HepG2 (cell line): ENCODE measurements around the gene STEAP1B. TPM values are rescaled to one million over a fixed set of nuclear protein-coding genes. Genes with fewer than 3 reads are reported as not detected.
A peak's percentile ranks its signal among the peaks of the same experiment; 100 is the strongest.

Experiments
- EZH2 ChIP-seq: conservative IDR thresholded peaks from 2 replicates; pipeline ENCODE4 v1.6.1; 2012; ENCODE audit warnings: mild to moderate bottlenecking, low read depth, low read length, moderate library complexity
- GABPA ChIP-seq, 2 experiments: IDR thresholded peaks; 2 replicates each; pipeline ENCODE4 v1.6.1; 2011 to 2016; ENCODE audit warnings: low read depth in 2 of 2, low read length in 1 of 2, missing biosample characterization in 1 of 2, missing genetic modification characterization in 1 of 2
- MIXL1 ChIP-seq: IDR thresholded peaks from 2 replicates; pipeline ENCODE4 v1.6.1; 2016
- NR2F6 ChIP-seq, 2 experiments: IDR thresholded peaks; 2 replicates each; pipeline ENCODE4 v1.6.1; 2016; ENCODE audit warnings: antibody characterized with exemption in 1 of 2, mild to moderate bottlenecking in 1 of 2
- SMARCE1 ChIP-seq: fragments of 450-650 bp; IDR thresholded peaks from 2 replicates; pipeline ENCODE4 v1.6.1; 2017; ENCODE audit warnings: borderline replicate concordance
- ZBTB40 ChIP-seq, 2 experiments: fragments of 450-650 bp in 1 of 2; sonication (generic) in 1 of 2; formaldehyde crosslinking in 1 of 2; IDR thresholded peaks; 2 replicates each; pipeline versions ENCODE4 v1.6.1 to v1.8.0; 2016 to 2022; ENCODE audit warnings: antibody characterized with exemption in 1 of 2, mild to moderate bottlenecking in 1 of 2, missing genetic modification reagents in 1 of 2
- ZNF260 ChIP-seq: sonication (generic); formaldehyde crosslinking; IDR thresholded peaks from 2 replicates; pipeline ENCODE4 v1.4.0; 2020; ENCODE audit warnings: missing genetic modification reagents, low read depth, mild to moderate bottlenecking, borderline replicate concordance
- polyA plus RNA-seq, 8 experiments: library from polyadenylated mRNA; depleted of rRNA in 3 of 8; stranded (reverse) in 7 of 8; unstranded in 1 of 8; fragments of >200 nt; fragmentation: Illumina TruSeq in 4 of 8; extraction: Trizol in 4 of 8; gene quantifications; 2 replicates each; pipeline versions ENCODE4 v1.2.1 to v1.2.3, GENCODE V29; 2011 to 2016; ENCODE audit warnings: low read depth in 4 of 8, missing spikeins in 1 of 8, mixed read lengths in 1 of 8; ENCODE audit not compliant: insufficient read depth in 1 of 8
- total RNA-seq, 5 experiments: library from RNA; depleted of rRNA; stranded (reverse); fragments of >200 nt; fragmentation: Illumina TruSeq; extraction: Trizol; gene quantifications; 2 replicates each; pipeline ENCODE4 v1.2.3, GENCODE V29; 2016; ENCODE audit warnings: low read depth in 1 of 5
- TF ChIP-seq, protein P1 (sequence below): sonication (generic); formaldehyde crosslinking; IDR thresholded peaks from 2 replicates; pipeline ENCODE4 v1.4.0; 2020; ENCODE audit warnings: low read depth, mild to moderate bottlenecking, missing genetic modification reagents

STEAP1B gene
- total and polyA plus RNA-seq, 2 of the 13 experiments (the other 11 are each of a cell fraction or from before 2014, with no cell fraction given) = not detected

- TF ChIP-seq, protein P1, sequence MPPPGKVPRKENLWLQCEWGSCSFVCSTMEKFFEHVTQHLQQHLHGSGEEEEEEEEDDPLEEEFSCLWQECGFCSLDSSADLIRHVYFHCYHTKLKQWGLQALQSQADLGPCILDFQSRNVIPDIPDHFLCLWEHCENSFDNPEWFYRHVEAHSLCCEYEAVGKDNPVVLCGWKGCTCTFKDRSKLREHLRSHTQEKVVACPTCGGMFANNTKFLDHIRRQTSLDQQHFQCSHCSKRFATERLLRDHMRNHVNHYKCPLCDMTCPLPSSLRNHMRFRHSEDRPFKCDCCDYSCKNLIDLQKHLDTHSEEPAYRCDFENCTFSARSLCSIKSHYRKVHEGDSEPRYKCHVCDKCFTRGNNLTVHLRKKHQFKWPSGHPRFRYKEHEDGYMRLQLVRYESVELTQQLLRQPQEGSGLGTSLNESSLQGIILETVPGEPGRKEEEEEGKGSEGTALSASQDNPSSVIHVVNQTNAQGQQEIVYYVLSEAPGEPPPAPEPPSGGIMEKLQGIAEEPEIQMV = no peak
- TF ChIP-seq ZNF260 (CRISPR knock-in tag) (no peak), ZBTB40 (IDR thresholded peaks at IDR 0.05) (no peak), ZBTB40 (CRISPR knock-in tag; IDR thresholded peaks at IDR 0.05) (no peak), MIXL1 (CRISPR knock-in tag) (peak; percentile 42; the same call in 1 of the 2 replicates), NR2F6 (IDR thresholded peaks at IDR 0.05) (no peak), NR2F6 (CRISPR knock-in tag; IDR thresholded peaks at IDR 0.05) (peak; percentile 55), GABPA (IDR thresholded peaks at IDR 0.05; ENCODE audit: low read depth, low read length) (no peak), GABPA (CRISPR knock-in tag; IDR thresholded peaks at IDR 0.05; ENCODE audit: low read depth) (peak; percentile 38; the same call in 1 of the 2 replicates), SMARCE1 (no peak), EZH2 (no peak)
Observed at GRCh38 chr7:22444181-22444971, 55.6 kb downstream of the STEAP1B start (continued).
